HK-2 (cell line): ENCODE data around the gene C4BPB.
A peak's percentile ranks its signal among the peaks of the same experiment; 100 is the strongest.
"Not testable (repeated sequence)": the region's sequence is repeated elsewhere in the genome, so short reads cannot be mapped to it uniquely, and the experiment has no call there.

Source experiments
- DNase-seq: peaks from one replicate; pipeline ENCODE4 v3.0.0-alpha.2; 2018; ENCODE audit not compliant: unreplicated experiment

Gene C4BPB, protein sequence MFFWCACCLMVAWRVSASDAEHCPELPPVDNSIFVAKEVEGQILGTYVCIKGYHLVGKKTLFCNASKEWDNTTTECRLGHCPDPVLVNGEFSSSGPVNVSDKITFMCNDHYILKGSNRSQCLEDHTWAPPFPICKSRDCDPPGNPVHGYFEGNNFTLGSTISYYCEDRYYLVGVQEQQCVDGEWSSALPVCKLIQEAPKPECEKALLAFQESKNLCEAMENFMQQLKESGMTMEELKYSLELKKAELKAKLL

DNA sequence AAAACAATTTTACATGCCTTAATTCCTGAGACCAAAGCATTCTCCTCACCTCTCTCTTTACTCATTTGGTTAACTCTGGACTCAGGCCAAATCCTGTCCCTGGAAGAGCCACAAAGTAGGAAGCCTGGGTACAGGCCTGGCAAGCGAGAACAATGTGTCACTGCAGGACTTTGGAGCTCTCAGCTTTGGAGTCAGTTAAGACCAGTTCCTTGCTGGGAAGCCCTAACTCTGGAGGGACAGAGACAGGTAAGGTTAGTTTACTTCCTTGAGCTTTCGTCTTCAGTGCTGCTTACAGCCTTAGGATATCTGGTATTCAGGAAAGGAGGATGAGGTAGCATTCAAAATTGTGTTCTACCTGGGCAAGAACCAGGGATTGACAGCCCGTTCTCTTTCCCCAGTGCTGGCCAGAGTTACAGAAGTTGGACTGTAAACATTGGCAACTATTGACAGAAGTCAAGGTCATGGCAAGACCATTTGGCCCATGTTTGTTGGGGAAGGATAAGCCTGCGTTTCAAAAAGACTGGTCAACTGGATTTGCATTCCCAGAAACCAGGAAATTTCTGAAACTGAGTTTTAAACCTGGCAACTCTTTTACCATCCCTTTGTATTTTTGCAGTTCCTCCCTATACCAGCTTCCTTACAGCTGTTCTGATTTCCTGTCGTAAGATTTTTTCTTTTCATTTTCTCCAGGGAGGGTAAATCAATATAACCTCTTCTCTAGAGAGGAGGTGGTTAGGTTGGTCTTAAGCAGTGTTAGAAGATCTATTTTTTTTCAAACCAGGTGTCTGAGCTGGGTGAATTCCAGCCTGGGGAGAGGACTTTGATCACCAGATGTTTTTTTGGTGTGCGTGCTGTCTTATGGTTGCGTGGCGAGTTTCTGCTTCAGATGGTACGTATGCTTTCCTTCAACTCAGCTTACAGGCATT, at the start of gene C4BPB:
Gene C4BPB (plus strand): TSS at position 160 of the 926 bp plus-strand sequence. CDS start 672 bp downstream, at position 832.
- DNase-seq, result no peak

DNA sequence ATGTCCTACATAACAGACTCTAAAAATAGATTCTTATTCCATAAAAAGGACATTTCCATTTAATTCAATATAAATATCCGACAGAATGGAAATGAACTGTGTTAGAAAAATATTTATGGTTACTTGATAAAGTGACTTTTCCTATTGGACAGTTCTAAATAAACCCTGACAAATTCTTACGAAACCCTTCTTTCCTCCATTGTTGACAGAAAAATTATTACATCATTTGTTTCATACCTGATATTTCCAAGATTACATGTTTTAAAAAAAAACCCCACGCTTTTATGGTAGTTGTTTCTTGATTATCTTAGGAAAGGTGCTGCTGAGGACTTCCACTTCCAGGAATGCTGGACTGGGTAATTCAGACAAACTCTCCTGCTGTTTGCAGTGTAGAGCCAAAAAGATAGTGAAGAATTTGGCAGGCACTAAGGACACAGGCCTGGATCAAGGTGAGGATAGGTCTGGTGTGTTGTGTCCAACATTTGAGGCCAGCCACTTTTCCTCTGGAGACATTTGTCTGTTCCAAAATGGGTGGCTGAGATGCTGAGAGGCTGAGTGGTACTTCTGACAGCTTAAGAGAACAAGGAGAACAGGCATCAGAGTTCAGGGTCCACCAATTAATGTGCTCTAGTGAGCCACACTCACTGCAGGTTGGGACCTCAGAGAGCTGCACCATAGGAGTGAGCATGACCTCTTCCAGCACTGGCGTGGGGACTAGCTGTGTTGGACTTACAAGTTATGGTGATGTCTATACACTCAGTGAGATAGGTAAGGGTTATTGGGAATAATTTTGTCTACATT, 49.1 kb upstream of the C4BPB start:
- DNase-seq, result no peak

DNA sequence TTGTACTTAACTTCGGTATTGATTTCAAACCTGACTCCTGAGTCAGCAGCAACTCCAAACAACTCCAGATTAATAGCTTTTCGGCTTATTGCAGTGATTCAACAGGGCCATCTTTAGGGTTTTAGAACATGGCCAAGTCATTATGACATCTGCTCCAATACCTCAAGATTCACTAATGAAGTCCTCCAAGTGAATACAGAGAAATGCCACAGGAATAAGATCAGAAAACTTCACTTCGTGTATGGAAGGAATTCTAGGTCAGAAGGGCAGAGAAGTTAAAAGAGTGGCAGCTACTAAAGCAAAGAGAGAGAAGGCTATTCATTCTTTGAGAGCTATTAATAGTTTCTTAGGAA, 48.5 kb upstream of the C4BPB start:
- no peak for DNase-seq

DNA sequence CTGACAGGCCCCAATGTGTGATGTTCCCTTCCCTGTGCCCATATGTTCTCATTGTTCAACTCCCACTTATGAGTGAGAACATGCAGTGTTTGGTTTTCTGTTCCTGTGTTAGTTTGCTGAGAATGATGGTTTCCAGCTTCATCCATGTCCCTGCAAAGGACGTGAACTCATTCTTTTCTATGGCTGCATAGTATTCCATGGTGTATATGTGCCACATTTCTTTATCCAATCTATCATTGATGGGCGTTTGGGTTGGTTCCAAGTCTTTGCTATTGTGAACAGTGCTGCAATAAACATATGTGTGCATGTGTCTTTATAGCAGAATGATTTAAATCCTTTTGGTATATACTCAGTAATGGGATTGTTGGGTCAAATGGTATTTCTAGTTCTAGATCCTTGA, 47.3 kb upstream of the C4BPB start:
- DNase-seq, result not testable (repeated sequence)

DNA sequence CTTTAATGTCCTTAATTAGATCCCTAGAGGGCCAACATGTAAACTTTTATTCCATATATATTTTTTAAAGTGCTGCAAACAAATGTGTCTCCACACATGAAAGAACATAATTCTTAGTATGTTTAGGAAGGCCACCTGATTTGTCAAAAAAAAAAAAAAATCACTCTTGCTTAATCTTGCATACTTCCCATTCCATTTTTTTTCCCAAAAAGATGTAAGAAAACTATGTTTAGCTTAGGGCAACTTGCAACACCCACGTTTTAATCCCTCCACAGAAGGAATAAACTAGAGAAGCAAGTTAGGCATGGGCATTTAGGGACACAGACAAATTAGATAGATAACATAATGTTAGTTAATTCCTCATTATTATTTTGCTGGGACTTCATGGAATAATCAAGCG, 43.2 kb upstream of the C4BPB start:
- DNase-seq, result no peak

DNA sequence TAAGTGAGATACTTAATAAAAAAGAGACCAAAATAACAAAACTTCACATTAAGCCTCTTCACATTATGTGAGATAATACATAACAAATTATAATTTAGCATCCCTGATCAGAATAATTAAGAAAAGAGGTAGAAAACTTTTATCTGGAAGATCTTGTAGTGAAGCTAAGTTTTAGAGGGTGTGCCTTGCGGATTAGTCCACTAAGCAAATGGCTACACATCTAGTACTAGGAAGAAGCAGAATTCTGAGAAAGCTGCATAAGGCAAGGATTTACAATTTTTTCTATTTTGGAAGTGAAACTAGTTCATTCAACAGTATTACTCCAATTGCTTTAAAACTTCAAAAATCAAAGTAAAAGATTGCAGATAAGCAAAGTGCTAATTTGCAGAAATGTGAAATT, 41.2 kb upstream of the C4BPB start:
- no peak for DNase-seq

DNA sequence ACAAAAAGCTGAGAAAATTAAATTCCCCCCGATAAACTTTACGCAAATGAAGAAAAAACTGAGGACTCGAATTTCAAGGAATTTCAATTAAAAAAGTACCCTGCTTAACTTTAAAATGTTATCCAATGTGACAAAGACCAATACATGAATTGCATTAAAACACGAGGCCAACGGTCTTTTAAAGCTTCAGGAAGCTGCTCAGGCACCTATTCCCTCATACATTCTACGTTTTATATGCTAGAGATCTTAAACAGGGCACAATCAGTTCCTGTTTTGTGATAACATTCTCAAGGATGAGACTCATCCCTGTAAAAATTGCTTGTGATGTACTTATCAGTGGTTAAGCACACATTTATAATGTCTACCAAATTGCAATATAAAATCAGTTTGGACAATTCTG, 40.6 kb upstream of the C4BPB start:
- no peak for DNase-seq

DNA sequence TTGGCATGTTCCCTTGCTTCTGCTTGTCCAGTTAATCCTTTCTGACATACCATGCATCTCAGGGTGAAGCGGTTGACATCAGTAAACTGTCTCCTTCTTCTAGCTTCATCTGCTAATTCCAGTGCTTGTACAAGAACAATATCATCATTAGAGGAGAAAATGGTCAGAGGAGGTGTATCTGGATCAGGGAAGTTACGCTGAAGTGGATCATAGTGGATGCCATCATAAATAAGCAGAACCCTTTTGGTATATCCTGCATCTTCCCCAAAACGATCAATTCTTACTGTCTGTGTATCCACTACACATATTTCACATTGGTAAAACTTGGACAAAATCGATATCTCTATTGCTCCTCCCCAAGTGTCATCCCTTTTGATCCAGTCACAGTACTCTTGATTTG, 39.6 kb upstream of the C4BPB start:
- no peak for DNase-seq

DNA sequence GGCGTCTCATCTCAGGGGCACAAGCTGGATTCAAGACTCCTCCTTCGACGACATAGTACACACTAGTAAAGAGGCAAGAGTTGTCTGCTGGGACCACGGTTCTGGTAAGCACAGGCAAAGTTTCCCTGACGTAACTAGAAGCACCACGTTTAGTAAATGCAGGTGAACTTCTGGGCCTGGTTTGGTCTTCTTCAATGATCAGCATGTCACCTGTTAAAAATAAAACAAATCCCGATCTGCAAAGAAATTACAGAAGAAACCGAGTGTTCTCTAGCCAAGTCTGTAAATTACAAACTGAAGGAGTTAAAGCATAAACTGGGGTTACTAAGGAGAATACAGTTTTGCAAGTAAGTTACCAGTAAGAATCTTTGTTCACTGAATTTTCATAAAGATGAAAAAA, 39.1 kb upstream of the C4BPB start:
- DNase-seq, result no peak

DNA sequence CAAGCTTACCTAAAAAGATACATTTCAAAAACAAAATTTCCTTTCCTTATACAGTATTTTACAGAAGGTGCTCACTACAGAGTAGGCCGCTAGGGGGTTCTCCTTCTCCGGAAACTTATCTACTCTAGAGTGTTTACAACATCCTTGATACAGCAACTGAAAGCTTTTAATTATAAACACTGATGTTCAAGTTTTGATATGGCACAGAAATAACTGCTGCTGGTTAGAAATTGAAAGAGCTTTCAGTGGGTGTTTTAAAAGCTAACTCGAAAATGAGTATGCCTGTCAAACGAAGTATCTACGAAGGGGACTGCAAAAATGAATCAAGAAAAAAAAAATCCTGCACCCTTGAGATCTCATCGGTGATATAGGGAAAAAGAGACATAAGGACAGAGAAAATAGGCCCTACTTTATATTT, 38.7 kb upstream of the C4BPB start:
- no peak for DNase-seq

DNA sequence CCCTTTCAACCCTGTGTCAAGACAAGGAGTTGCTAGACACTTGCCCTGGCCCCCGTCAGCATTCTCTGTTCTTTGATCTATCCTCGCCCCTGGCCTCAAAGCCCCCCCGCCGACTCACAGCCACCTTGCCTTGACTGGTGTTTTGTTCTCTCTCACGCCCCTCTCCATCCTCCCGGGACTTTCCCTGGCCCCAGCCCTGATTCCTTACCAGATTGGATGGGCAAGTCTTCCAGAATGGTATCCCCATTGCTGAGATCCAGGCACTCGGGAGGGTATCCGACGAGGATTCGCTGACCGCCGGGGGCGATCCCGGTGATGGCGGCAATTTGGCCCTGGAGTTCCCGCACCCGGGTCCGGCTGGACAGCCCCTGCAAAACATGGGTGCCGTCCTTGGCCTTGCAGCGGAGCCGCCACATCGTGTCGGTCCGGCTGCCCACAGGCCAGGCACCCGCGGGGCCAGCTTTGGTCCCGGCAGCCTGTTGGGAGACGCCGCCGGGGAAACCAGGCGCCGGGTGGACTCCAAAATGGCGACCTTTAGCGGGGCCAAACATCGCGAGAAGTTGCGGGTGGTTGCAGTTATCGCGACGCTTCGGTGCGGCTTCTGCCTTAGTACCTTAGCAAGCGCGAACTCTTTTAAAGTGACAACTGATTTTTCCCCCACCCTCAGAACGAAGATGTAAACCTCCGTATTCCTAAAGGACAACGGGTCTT, 38.0 kb upstream of the C4BPB start:
- DNase-seq, result peak; percentile 96

DNA sequence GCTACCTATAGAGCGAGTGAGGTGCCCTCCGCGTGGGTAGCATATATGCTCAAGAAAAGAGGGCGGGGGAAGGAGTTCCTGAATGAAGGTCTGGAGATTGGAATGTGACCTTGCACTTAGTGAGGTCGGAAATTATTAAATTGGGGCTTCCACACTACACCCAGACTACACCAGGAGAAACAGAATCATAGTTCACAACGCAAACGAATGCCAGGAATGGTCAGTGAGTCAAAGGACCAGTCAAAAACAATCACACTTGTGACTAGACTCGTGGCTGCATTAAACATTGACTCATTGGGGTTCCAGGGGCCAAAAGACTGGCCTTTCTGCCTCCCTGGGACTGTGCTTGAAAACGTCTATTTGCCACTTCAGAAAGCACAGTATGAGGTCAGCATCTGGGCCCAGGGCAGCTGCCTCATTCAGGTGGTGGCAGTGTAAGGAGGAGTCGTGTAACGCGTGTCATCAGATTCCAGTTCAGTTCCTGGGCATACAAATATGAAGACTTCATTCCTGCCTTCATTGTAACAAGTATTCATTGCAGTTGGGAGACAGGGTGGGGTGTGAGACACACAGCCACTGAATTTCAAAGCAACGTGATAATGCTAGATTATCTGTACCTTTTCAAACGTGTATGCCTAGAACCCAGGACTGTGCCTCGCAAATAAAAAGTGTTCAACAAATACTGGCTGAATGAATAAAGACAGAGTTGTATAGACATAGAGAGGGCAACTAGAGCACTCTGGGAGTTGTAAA, 37.3 kb upstream of the C4BPB start, which contains the start of gene YOD1:
Gene YOD1 (minus strand): TSS at position 18 of the 753 bp plus-strand sequence. CDS start 178 bp downstream, outside the sequence.
- peak; percentile 93 for DNase-seq

DNA sequence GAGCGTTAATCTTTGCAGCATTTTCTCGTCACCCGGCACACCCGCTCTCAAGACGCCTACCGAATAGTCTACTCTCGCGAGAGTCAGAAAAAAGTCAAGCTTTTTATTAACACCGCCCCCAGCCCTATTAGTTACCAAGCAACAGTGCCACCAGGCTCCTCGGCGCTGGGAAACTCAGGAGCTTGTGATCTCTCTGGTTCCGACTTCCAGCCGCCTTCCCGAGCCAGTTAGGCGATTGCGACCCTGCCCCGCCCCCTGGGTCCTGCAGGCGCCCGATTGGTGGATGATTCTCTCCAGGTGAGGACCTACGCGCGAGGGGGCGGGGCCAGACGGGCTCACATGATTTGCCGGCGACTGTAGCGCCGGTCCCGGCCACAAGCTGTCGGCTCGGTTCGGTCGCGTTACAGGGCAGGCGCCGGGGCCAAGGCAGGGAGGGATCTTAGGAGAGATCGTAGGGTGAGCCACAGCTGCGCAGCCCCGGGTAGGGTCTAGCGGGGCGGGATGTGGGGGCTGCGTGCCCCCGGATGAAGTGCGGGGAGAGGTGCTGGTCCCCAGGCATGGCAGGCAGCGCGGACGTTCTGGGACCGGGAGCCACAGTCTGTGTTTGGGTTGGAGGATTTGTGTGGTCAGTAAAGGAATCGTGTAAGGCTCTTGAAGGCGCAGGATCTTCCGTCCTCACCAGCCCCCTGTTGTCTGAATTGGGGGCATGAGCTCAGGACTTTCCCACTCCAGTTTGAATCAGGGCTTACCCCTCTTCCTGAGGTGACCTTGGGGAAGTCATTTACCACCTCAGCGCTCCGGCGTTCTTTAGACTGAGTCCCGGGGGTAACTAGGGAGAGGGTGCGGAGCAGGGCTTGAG, 35.5 kb upstream of the C4BPB start, which contains the start of gene PFKFB2:
Gene PFKFB2 (plus strand): TSS at position 365 of the 859 bp plus-strand sequence. CDS start 1,443 bp downstream, outside the sequence.
- peak; percentile 100 for DNase-seq

DNA sequence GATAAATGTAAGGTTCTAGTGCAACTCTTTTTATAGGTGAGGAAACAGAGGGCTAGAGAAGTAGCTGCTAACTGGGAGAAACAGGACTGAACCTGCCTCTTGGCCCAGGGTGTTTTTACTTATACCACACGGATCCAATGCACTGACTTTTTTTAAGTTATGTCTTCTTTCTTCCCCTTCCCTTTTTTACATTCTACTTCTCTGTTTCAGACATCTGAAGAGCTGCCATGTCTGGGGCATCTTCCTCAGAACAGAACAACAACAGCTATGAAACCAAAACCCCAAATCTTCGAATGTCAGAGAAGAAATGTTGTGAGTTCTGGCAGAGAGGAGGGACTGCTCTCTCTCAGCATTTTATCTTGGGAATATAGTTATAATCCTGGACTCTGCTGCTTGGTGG, 34.2 kb upstream of the C4BPB start:
- no peak for DNase-seq

DNA sequence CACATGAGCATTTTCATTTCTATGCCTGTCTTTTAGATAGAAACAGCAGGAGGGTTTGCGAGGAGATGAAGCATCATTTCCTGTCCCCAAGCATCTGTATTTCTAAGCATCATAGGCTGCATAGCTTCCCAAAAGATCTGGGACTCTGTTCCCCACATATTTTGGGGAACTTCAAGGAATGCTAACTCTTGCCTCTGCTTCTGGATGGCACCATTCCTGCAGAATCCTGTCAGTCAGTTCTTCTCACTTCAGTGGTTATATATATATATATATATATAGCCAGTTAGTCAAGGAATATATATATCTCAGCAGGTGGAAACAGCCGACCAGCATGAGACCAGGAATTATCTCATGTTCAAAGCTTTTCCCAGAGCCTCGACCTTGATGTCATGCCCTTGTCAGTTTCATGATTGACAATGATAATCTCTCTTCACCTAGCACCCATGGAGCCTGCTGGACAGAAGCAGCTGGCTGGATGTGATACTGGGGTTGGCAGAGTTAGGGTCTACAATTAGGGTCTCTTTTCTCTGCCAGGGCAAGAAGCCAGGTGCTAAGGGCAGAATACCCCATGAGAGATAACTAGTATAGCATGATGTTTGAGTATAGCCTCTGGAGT, 33.2 kb upstream of the C4BPB start:
- DNase-seq, result no peak

DNA sequence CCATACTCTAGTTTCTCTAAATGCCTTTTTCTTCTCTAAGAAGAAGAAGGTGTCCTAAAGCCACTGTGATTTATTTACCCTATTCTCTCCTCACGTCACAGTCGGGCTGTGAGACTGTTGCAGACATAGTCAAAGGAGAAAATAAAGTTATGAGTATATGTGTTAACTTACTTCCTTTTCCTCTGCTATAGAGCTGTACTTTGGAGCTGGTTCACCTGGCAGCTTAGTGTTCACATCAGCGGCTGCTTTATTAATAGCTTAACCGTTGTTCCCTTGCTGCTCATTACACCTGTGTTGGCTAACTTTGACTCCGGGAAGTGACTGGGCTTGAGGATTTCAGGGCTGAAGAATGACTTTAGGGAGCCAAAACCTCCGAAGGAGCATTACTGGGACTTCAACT, 32.0 kb upstream of the C4BPB start:
- DNase-seq, result no peak

DNA sequence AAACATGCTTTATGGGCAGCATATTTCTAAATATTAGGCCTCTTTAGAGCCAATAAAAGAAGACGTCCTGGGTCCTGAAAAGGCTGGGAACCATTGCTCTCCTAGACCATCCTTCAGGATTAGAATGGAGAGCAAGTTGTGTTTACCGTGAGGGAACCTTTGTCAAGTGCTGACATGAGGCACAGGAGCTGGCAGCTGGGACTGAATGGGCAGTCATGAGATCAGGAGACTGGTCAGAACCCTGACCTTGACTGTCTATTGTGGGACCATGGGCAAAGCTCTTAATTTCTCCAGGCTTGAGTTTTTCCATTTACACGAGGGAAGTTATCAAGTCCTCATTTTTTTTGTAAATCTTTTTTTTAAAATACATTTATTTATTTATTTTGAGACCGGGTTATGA, 30.4 kb upstream of the C4BPB start:
- DNase-seq, result no peak

DNA sequence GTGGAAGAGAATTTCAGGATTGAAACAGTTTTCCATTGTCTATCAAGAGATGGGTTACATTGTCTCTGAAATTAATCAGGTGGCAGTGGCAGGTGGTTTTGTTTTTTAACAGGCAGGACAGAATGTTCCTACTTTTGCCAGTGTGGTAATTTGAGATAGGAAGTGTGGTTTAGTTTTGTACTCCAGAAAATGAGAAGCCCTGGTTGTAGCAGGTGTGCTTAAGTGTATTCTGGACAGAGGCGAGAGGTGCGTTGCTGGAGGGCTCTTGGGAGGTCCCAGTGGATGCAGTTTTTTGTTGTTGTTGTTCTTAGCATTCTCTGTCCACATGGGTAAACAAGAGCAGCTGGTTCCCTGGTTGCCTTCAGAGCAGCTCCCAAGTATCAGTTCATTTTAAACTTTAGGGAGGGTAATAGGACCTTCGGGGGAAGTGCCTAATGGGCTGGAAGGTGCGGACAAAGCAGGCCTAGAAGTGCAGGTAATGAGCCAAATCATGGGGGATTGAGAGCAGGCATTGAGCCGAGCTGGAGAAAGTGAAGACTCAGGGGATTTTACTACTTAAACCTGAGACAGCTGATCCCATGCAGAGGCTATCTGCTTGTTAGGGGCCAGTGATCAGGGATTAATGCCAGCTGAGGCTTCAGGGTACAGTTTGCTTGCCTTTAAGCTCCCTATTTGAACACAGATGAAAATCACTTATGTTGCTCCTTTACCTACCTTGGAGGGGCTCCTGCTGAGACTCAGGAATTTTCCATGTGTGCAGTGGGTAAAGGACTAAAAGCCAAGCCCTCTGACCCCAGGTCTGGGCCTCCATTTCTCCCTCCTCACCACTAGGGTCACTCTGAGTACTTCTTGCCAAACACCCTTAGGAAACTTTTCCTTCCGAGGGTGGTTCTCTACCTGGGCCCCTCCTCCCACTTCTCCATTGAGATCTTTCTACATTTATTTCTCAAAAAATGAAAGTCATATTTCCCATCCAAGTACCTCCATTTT, 29.5 kb upstream of the C4BPB start:
- DNase-seq, result no peak
